GM19468 (cell line): ENCODE data around the gene PLPP6.
A peak's percentile ranks its signal among the peaks of the same experiment; 100 is the strongest.

Experiments
- ATAC-seq: cut with Tn5 transposase; IDR thresholded peaks from one replicate; pipeline ENCODE4 v1.9.1; 2021; ENCODE audit warnings: mild to moderate bottlenecking, moderate library complexity, moderate number of reproducible peaks; ENCODE audit not compliant: unreplicated experiment; ENCODE audit errors: extremely low read depth

Gene PLPP6

GRCh38 chr9:4661165-4661564, 929 bp upstream of the PLPP6 start:
- no peak for ATAC-seq

DNA sequence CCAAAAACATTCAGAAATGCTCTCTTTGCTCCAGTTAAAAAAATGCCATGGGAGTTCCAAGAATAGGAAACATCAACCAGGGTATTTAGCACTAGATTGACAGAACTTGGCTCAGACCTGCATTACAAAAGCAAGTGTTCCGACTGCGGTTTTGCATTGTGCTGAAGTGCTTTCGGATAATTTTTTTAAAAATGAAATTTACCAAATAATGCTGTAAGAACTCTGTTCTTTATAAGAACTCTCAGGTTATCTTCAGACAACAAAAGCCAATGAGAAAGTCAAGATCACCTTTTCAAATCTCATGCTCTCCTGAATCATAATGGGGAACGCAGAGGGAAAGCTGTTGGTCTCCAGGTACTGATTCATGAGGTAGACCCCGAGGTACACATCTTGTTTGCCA, 483 bp upstream of the PLPP6 start:
- no peak for ATAC-seq

- no peak for ATAC-seq
Measured at GRCh38 chr9:4662989-4663792, 1.1 kb downstream of the PLPP6 start.

GRCh38 chr9:4663956-4664355, 1.9 kb downstream of the PLPP6 start:
- ATAC-seq = no peak

- no peak for ATAC-seq
Measured at GRCh38 chr9:4665357-4665756, 3.3 kb downstream of the PLPP6 start.

GRCh38 chr9:4666042-4666699, 4.1 kb downstream of the PLPP6 start, which contains the start of gene SPATA6L:
TSS of gene SPATA6L (minus strand) at chr9:4666480. CDS start at chr9:4666250, 230 bp downstream.
- peak; percentile 35 for ATAC-seq

DNA sequence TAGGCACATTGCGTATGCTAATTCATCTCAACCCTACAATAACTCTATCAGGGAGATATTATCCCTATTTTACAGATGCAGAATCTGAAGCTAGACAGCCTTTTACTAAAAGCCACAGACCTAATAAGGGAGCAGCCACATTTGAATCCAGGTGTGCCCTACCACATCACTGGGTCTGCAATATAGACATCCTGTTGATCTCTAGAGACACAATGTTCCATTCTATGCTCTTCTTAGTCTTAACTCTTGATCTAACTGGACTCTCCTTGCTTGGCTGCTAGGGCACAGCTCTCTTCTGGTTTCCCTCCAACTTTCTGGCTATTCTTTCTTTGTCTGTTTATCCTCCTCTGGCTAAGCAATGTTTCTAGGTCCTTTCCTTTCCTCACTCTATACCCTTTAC, 5.6 kb downstream of the PLPP6 start:
- ATAC-seq = no peak

- ATAC-seq = no peak
Measured at GRCh38 chr9:4668604-4669003, 6.5 kb downstream of the PLPP6 start.

DNA sequence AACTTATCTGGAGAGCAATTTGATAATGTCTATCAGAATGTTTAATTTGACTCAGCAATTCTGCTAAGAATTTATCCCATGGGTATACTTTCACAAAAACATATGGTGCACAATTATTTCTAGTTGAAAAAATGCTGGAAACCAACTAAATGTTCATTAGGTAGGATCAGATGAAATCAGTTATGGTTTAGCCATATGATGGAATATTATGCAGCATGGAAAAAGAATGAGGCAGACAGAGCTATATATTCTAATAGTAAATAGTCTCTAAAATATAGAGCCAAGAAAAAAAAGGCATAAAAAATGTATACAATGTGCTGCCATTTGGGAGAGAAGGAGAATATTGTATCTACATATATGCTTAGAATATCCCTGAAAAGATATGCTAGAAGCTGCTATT, 7.8 kb downstream of the PLPP6 start:
- no peak for ATAC-seq

DNA sequence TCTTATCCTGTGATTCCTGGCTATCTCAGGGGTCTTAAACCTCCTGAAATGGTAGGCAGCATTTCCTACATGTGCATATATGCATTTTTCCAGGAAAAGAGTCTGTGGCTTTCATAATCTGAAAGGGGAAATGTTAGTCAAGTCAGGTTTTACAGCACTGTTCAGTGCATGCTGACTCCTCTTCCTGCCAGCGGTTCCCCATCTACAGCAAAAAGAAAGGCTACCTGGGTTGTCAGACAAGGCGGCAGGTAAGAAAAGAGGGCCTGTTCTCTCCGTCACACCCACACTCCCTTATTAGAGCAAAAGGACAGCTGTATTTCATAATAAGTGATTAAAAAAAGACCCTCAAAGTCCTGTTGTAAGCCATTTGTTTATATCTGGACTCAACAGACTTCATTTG, 8.5 kb downstream of the PLPP6 start:
- no peak for ATAC-seq

- no peak for ATAC-seq
Measured at GRCh38 chr9:4671737-4672136, 9.6 kb downstream of the PLPP6 start.

DNA sequence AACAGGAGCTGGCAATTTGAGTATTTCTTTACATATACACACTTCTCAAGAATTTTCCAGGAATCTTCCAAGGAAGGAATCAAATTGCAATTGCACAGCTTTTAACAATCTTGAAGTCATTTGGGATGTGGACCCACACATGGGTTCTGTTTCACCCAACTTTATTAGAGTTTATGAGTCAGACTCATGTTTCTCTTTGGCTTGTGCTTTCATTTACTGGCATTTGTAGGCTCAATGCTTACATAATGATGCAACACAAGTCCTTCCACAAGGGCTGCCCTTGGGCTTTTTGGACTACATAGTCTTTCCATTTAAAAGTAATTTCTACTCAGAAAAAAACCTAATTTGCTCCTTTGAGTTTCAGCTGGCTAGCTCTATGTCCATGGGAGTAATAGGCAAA, 12.7 kb downstream of the PLPP6 start:
- no peak for ATAC-seq

DNA sequence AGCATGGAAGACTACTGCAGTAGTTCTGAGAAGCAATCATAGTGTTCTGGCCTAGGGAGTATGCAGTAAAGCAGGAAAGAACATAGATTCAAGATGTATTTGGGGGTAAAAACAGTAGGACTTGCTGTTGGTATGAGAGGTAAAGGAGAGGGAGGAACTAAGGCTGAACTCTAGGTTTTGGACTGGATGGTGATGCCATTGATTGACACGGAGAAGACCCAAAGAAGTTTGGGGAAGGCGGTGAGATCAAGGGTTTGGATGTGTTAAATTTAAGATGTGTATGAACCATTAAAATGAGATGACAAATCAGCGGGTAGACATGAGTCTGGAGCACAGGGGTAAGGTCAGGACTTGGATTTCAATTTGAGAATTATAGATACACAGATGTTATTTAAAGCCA, 15.3 kb downstream of the PLPP6 start:
- ATAC-seq = no peak

- no peak for ATAC-seq
Measured at GRCh38 chr9:4678679-4679267, 16.7 kb downstream of the PLPP6 start.

- peak; percentile 94 for ATAC-seq
Measured at GRCh38 chr9:4679268-4680172, 17.4 kb downstream of the PLPP6 start, which contains the start of gene CDC37L1. TSS of gene CDC37L1 (plus strand) at chr9:4679569. CDS start at chr9:4679768, 199 bp downstream.

GRCh38 chr9:4680173-4680525, 18.1 kb downstream of the PLPP6 start:
- ATAC-seq = no peak

GRCh38 chr9:4680750-4681149, 18.7 kb downstream of the PLPP6 start:
- no peak for ATAC-seq

DNA sequence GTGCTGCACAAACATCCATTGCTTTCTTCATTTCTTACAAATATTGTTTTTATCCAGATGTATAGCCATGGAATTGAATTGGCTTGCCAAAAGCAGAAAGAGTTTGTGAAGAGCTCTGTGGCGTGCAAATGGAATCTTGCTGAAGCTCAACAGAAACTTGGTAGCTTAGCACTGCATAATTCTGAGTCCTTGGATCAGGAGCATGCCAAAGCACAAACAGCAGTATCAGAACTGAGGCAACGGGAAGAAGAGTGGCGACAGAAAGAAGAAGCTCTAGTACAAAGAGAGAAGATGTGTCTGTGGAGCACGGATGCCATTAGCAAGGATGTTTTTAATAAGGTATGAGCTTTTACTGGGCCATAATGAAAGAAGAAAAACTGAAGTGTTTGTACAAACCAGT, 22.7 kb downstream of the PLPP6 start:
- ATAC-seq = no peak

DNA sequence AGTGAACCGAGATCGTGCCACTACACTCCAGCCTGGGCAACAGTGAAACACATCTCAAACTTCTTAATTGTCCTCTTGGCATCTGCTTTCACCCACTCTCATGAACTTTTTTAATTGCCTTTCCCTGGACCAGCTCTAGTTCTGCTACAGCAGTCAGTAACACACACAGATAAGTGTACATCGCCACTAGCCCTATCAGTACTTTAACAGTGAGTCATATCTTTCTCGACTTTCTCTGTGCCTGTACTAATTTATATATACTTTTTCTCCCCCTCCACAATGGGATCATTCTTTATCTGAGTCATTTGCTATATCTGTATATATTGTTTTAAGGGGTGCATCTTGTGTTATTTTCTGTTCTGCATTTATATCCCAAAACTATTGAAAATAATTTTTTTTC, 24.0 kb downstream of the PLPP6 start:
- no peak for ATAC-seq

DNA sequence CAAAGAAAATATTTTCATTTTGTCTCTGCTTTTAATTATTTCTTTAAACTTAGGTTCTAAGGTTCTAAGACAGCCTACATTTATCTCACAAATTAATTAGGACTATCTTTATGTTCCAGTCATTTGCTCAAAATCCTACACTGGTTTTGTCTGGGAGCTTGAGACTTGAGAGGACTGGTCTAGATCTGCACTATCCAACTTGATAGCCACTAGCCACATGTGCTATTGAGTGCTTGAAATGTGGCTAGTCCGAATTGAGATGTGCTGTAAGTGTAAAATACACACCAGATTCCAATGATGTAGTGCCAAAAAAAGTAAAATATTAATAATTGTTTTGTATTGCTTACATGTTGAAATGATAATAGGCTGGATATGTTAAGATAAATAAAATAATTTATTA, 24.5 kb downstream of the PLPP6 start:
- no peak for ATAC-seq
